Measurements from ENCODE around the gene ADCY10. TPM values are rescaled to one million over a fixed set of nuclear protein-coding genes. Genes with fewer than 3 reads are reported as not detected.

ADCY10 gene
- total and polyA plus RNA-seq, 9 of the 15 experiments (the other 6 are each of a cell fraction or from before 2014, with no cell fraction given), result 0.08 to 0.86 (median 0.22) TPM

DNA sequence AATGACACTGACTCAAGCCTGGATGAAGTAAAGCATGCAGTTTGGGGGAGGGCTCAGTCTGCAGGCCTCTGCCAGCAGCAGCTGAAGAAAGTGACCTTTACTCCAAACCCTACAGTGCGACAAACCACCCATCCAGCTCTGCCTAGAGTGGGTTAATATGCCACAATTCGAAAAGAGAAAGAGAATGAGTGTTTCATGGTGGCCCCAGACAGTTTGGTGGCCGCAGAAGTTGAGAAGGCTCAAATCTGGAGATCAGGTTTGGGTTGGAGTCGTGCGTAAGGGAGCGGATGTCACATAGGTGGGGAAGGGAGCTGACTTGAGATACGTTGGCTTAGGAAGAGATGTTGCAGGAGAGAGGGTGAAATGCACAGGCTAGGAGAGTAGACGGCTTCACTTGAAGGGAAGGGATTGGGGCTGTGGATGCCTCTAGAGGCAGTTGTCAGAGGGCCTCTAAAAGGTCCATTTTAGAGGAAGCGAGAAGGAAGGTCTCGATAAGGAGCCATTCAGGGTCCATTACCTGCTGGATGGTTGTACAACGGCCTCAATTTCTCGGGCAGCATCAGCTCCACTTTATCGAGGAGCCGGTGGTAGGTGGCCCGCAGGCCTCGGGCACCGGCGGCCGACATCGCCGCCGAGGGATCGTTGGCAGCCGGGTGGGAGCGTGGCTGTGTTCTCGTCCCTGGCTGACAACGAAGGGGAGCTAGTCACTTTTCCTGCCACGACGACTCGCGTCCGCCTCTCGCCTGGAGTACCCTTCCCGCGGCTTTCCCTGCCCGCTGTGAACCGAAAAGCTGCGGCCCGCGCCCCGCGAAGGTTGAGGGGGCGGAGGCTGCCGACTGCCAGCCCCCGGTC lies 21.5 kb upstream of the ADCY10 start (continued):
- no peak for TF ChIP-seq SMARCB1 (IDR thresholded peaks at IDR 0.05; ENCODE audit: insufficient read length, low read depth)
- TF ChIP-seq, protein P1, sequence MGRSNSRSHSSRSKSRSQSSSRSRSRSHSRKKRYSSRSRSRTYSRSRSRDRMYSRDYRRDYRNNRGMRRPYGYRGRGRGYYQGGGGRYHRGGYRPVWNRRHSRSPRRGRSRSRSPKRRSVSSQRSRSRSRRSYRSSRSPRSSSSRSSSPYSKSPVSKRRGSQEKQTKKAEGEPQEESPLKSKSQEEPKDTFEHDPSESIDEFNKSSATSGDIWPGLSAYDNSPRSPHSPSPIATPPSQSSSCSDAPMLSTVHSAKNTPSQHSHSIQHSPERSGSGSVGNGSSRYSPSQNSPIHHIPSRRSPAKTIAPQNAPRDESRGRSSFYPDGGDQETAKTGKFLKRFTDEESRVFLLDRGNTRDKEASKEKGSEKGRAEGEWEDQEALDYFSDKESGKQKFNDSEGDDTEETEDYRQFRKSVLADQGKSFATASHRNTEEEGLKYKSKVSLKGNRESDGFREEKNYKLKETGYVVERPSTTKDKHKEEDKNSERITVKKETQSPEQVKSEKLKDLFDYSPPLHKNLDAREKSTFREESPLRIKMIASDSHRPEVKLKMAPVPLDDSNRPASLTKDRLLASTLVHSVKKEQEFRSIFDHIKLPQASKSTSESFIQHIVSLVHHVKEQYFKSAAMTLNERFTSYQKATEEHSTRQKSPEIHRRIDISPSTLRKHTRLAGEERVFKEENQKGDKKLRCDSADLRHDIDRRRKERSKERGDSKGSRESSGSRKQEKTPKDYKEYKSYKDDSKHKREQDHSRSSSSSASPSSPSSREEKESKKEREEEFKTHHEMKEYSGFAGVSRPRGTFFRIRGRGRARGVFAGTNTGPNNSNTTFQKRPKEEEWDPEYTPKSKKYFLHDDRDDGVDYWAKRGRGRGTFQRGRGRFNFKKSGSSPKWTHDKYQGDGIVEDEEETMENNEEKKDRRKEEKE (IDR thresholded peaks at IDR 0.05; ENCODE audit: borderline replicate concordance in 1 of 2, control insufficient read depth in 1 of 2, low read depth in 2 of 2, low read length in 1 of 2), result no peak
- TF ChIP-seq, protein P2, sequence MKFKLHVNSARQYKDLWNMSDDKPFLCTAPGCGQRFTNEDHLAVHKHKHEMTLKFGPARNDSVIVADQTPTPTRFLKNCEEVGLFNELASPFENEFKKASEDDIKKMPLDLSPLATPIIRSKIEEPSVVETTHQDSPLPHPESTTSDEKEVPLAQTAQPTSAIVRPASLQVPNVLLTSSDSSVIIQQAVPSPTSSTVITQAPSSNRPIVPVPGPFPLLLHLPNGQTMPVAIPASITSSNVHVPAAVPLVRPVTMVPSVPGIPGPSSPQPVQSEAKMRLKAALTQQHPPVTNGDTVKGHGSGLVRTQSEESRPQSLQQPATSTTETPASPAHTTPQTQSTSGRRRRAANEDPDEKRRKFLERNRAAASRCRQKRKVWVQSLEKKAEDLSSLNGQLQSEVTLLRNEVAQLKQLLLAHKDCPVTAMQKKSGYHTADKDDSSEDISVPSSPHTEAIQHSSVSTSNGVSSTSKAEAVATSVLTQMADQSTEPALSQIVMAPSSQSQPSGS (CRISPR knock-in tag; IDR thresholded peaks at IDR 0.05), result no peak
- no peak for TF ChIP-seq RBM39 (optimal IDR thresholded peaks at IDR 0.05; ENCODE audit: low read depth, low read length)
- no peak for TF ChIP-seq MAFG (tag; conservative IDR thresholded peaks at IDR 0.05)
- TF ChIP-seq ETV6 (IDR thresholded peaks at IDR 0.05; ENCODE audit: borderline replicate concordance in 1 of 2, low read depth in 2 of 2, low read length in 1 of 2), result no peak; a peak in 1 of 4 replicates
- peak; percentile 86; the same call in 1 of the 2 replicates for TF ChIP-seq ETV6 (CRISPR knock-in tag; IDR thresholded peaks at IDR 0.05; ENCODE audit: borderline replicate concordance)
- TF ChIP-seq ZFX (CRISPR knock-in tag; IDR thresholded peaks at IDR 0.05), result peak; percentile 84
- TF ChIP-seq, protein P3, sequence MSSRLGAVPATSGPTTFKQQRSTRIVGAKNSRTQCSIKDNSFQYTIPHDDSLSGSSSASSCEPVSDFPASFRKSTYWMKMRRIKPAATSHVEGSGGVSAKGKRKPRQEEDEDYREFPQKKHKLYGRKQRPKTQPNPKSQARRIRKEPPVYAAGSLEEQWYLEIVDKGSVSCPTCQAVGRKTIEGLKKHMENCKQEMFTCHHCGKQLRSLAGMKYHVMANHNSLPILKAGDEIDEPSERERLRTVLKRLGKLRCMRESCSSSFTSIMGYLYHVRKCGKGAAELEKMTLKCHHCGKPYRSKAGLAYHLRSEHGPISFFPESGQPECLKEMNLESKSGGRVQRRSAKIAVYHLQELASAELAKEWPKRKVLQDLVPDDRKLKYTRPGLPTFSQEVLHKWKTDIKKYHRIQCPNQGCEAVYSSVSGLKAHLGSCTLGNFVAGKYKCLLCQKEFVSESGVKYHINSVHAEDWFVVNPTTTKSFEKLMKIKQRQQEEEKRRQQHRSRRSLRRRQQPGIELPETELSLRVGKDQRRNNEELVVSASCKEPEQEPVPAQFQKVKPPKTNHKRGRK (tag; IDR thresholded peaks at IDR 0.05), result no peak
- TF ChIP-seq SAFB (IDR thresholded peaks at IDR 0.05; ENCODE audit: borderline replicate concordance, low read depth, low read length), result no peak
- no peak for TF ChIP-seq SNRNP70 (optimal IDR thresholded peaks at IDR 0.05; ENCODE audit: low read depth, low read length)
- TF ChIP-seq ZNF76 (CRISPR knock-in tag; IDR thresholded peaks at IDR 0.05; ENCODE audit: borderline replicate concordance), result 0 out of 2 replicates have a peak, but pooled peaks have one; percentile 28
- no peak; the same call in 1 of the 2 replicates for TF ChIP-seq CBX1 (IDR thresholded peaks at IDR 0.05; ENCODE audit: low read depth)
- TF ChIP-seq, protein P4, sequence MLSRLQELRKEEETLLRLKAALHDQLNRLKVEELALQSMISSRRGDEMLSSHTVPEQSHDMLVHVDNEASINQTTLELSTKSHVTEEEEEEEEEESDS (CRISPR knock-in tag; IDR thresholded peaks at IDR 0.05), result no peak
- no peak for TF ChIP-seq MAFF (IDR thresholded peaks at IDR 0.05; ENCODE audit: low read length)
- no peak; the same call in 1 of the 2 replicates for TF ChIP-seq CREM (IDR thresholded peaks at IDR 0.05; ENCODE audit: low read depth)
- no peak for TF ChIP-seq FOXP1 (CRISPR knock-in tag; IDR thresholded peaks at IDR 0.05)
- TF ChIP-seq ZFPM2 (CRISPR knock-in tag; IDR thresholded peaks at IDR 0.05), result no peak
- no peak for TF ChIP-seq MTA2 (IDR thresholded peaks at IDR 0.05; ENCODE audit: low read depth)
